ENCODE results near the gene YIF1A. TPM values are rescaled to one million over a fixed set of nuclear protein-coding genes. Genes with fewer than 3 reads are reported as not detected.

Gene YIF1A
- polyA plus RNA-seq, 1 donor (not counting 4 experiments of a cell fraction or from before 2014, with no cell fraction given) = 80.3 TPM

GRCh38 chr11:66317322-66317722, 28.4 kb upstream of the YIF1A start:
- H4K20me1 ChIP-seq (ENCODE audit: control insufficient read depth, extremely low read depth, insufficient read depth, low read length) = no peaks in the 10 kb centered on the region
- H3K79me2 ChIP-seq (ENCODE audit: control insufficient read depth, insufficient read depth, low read length) = no peaks in the 10 kb centered on the region
- no peak for FAIRE-seq
- no peaks in the 10 kb centered on the region for H3K36me3 ChIP-seq (ENCODE audit: control insufficient read depth in 2 of 2, extremely low read depth in 1 of 2, insufficient read depth in 2 of 2, low read length in 2 of 2)
- no peaks in the 10 kb centered on the region for H3K9me1 ChIP-seq (ENCODE audit: control insufficient read depth, extremely low read depth, insufficient read depth, low read length)
- H3K4me2 ChIP-seq (ENCODE audit: control insufficient read depth, extremely low read depth, insufficient read depth, low read depth, low read length) = no peak overlapping the region
- H3K4me1 ChIP-seq (ENCODE audit: control insufficient read depth, extremely low read depth, insufficient read depth, low read length) = peaks cover 14% of the 10 kb centered on the region
- peaks cover 11% of the 10 kb centered on the region for H3K27me3 ChIP-seq (ENCODE audit: control insufficient read depth, extremely low read depth, insufficient read depth, low read length)
- no peak overlapping the region for H3K9ac ChIP-seq (ENCODE audit: control insufficient read depth, extremely low read depth, insufficient read depth, low read length)
- no peak overlapping the region for H2AFZ ChIP-seq (ENCODE audit: control insufficient read depth, low read length)
- no peak overlapping the region for H3K4me3 ChIP-seq (ENCODE audit: control insufficient read depth in 2 of 3, extremely low read depth in 1 of 3, insufficient read depth in 2 of 3, low read depth in 1 of 3, low read length in 3 of 3)
- no peak for TF ChIP-seq EZH2 (IDR thresholded peaks at IDR 0.05; ENCODE audit: low read length)
- TF ChIP-seq CTCF (optimal IDR thresholded peaks at IDR 0.05 in 1 of 3, IDR thresholded peaks at IDR 0.05 in 1 of 3, conservative IDR thresholded peaks at IDR 0.05 in 1 of 3; ENCODE audit: extremely low read depth in 1 of 3, insufficient read depth in 2 of 3, low read length in 3 of 3) = no peak
- no peak for DNase-seq (ENCODE audit: low read depth, low spot score)
- H3K9me3 ChIP-seq (ENCODE audit: control insufficient read depth, low read depth, low read length) = no peaks in the 10 kb centered on the region
- dilution Hi-C loops (cut with MboI; ENCODE audit: extremely low pct_ligation_motif_present, low sequenced_read_pairs) = no loop called here
- H3K27ac ChIP-seq (ENCODE audit: control insufficient read depth, insufficient read depth, low read length) = no peak overlapping the region

- Histone ChIP-seq H2AFZ (ENCODE audit: control insufficient read depth, low read length) (peak within 1 kb of the TSS; percentile 26), H3K36me3 (ENCODE audit: control insufficient read depth in 2 of 2, extremely low read depth in 1 of 2, insufficient read depth in 2 of 2, low read length in 2 of 2) (no peaks in the 10 kb centered on the region), H3K27ac (ENCODE audit: control insufficient read depth, insufficient read depth, low read length) (no peak within 1 kb of the TSS), H3K27me3 (ENCODE audit: control insufficient read depth, extremely low read depth, insufficient read depth, low read length) (peaks cover 11% of the 10 kb centered on the region), H3K4me2 (ENCODE audit: control insufficient read depth, extremely low read depth, insufficient read depth, low read depth, low read length) (peak within 1 kb of the TSS; percentile 16), H3K9me3 (ENCODE audit: control insufficient read depth, low read depth, low read length) (no peaks in the 10 kb centered on the region), H3K9me1 (ENCODE audit: control insufficient read depth, extremely low read depth, insufficient read depth, low read length) (no peaks in the 10 kb centered on the region), H3K4me3 (ENCODE audit: control insufficient read depth in 2 of 3, extremely low read depth in 1 of 3, insufficient read depth in 2 of 3, low read depth in 1 of 3, low read length in 3 of 3) (no peak within 1 kb of the TSS), H4K20me1 (ENCODE audit: control insufficient read depth, extremely low read depth, insufficient read depth, low read length) (no peaks in the 10 kb centered on the region), H3K79me2 (ENCODE audit: control insufficient read depth, insufficient read depth, low read length) (no peaks in the 10 kb centered on the region), H3K9ac (ENCODE audit: control insufficient read depth, extremely low read depth, insufficient read depth, low read length) (no peak within 1 kb of the TSS), H3K4me1 (ENCODE audit: control insufficient read depth, extremely low read depth, insufficient read depth, low read length) (peaks cover 16% of the 10 kb centered on the region)
- dilution Hi-C loops (cut with MboI; ENCODE audit: extremely low pct_ligation_motif_present, low sequenced_read_pairs) = no loop called here
- TF ChIP-seq EZH2 (IDR thresholded peaks at IDR 0.05; ENCODE audit: low read length) (no peak), CTCF (optimal IDR thresholded peaks at IDR 0.05 in 1 of 3, IDR thresholded peaks at IDR 0.05 in 1 of 3, conservative IDR thresholded peaks at IDR 0.05 in 1 of 3; ENCODE audit: extremely low read depth in 1 of 3, insufficient read depth in 2 of 3, low read length in 3 of 3) (no peak)
- FAIRE-seq = no peak
- no peak for DNase-seq (ENCODE audit: low read depth, low spot score)
These were observed 27.9 kb upstream of the YIF1A start, which contains the start of gene CD248 for GRCh38 chr11:66316849-66317251. Gene CD248 (minus strand): TSS chr11:66317044. CDS start chr11:66317027, 17 bp downstream.
